Fibroblast of lung (primary cell): ENCODE results near the gene CITED2.

Source experiments
- CTCF ChIP-seq, 2 donors: IDR thresholded peaks in 1 of 2; conservative IDR thresholded peaks in 1 of 2; 1 replicate in 1 of 2; 2 replicates in 1 of 2; pipeline ENCODE4 v1.5.1; 2011 to 2012; ENCODE audit warnings: low read length in 2 of 2, control low read depth in 1 of 2, inconsistent platforms in 1 of 2, low read depth in 1 of 2, mild to moderate bottlenecking in 1 of 2
- EZH2 ChIP-seq: IDR thresholded peaks from 2 replicates; pipeline ENCODE4 v1.5.1; 2012; ENCODE audit warnings: low read length, control low read depth, mild to moderate bottlenecking; ENCODE audit errors: missing control alignments

DNA sequence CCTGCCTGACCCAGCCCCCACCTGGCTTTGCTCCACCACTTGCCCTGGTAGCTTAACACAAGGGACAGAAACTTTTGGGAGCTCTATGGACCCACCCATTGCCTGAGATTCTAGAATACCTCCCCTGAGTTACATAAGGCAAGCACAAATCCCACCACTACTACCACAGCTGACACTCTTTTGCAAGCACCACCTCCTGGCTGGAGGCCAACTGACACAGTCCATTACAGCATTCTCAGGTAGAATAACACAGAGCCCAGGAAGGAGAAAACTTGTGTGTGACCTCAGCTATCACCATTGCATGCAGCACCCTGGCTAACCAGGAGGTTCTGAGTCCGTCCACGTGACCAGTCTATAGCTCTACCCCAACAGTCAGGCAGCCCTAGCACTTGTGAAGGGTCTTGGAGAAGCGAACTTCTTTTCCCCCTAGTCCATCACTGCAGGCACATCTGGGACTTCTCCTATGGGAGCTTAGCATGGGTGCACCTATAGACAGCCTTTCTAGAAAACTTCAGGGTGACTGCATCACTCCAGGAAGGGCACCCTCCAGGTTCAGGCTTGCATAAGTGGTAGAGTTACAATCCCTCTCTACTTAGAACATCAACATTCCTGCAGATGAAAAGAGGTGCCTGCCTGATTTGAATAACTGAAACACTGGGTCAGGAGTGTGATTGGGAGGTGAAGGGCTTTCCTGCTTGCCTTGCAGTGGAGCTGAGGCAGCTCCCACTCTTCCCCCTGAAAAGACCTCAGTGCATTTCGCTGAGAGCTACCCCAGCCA is 30.1 kb downstream of the CITED2 start:
- no peak for TF ChIP-seq EZH2
- no peak for TF ChIP-seq CTCF (conservative IDR thresholded peaks at IDR 0.05 in 1 of 2, IDR thresholded peaks at IDR 0.05 in 1 of 2; ENCODE audit: low read depth in 1 of 2, low read length in 2 of 2)
